Heart right ventricle (tissue), 16 donors: ENCODE results near the gene DIAPH1. TPM values are rescaled to one million over a fixed set of nuclear protein-coding genes. Genes with fewer than 3 reads are reported as not detected.

ENCODE experiments used
- ATAC-seq, 8 donors: fragments of 200-7000 bp; cut with Tn5 transposase; one replicate each; pipeline ENCODE4 v1.9.1; 2020; ENCODE audit warnings: mild to moderate bottlenecking in 8 of 8, moderate library complexity in 8 of 8, moderate number of reproducible peaks in 1 of 8
- DNase-seq, 2 donors: peaks; one replicate each; pipeline ENCODE4 v3.0.0-alpha.2; 2020
- H3K27ac ChIP-seq, 10 donors: fragments of 200-600 bp; sonication (generic) in 2 of 10; one replicate each; pipeline versions ENCODE4 v1.5.0 to v1.8.0; 2020 to 2022; ENCODE audit warnings: mild to moderate bottlenecking in 3 of 10
- H3K27me3 ChIP-seq, 7 donors: fragments of 200-600 bp; one replicate each; pipeline ENCODE4 v1.8.0; 2021 to 2022; ENCODE audit warnings: mild to moderate bottlenecking in 2 of 7
- H3K36me3 ChIP-seq, 9 donors: fragments of 200-600 bp; sonication (generic) in 1 of 9; one replicate each; pipeline versions ENCODE4 v1.5.0 to v1.8.0; 2020 to 2022; ENCODE audit warnings: mild to moderate bottlenecking in 2 of 9
- H3K4me1 ChIP-seq, 9 donors: fragments of 200-600 bp; sonication (generic) in 1 of 9; one replicate each; pipeline versions ENCODE4 v1.5.0 to v1.8.0; 2020 to 2022; ENCODE audit warnings: mild to moderate bottlenecking in 4 of 9
- H3K4me3 ChIP-seq, 10 donors: fragments of 200-600 bp; sonication (generic) in 2 of 10; one replicate each; pipeline versions ENCODE4 v1.5.0 to v1.8.0; 2020 to 2022; ENCODE audit warnings: mild to moderate bottlenecking in 7 of 10, moderate library complexity in 2 of 10
- H3K9me3 ChIP-seq, 11 donors: fragments of 200-600 bp in 10 of 11; sonication (generic) in 2 of 11; one replicate each; pipeline versions ENCODE4 v1.5.0 to v1.8.0; 2013 to 2022; ENCODE audit warnings: mild to moderate bottlenecking in 2 of 11, control low read depth in 1 of 11, moderate library complexity in 1 of 11
- WGBS, 2 donors: extraction: QIAGEN DNeasy Blood & Tissue Kit; methylation state at CpG; one replicate each; pipeline ENCODE4 v1.1.7; 2013; ENCODE audit warnings: inconsistent platforms in 1 of 2; 5-methylcytosine and 5-hydroxymethylcytosine counted together
- intact Hi-C, 10 donors: fragments of 100-400 bp; cut with DNase I; formaldehyde crosslinking; loops; one replicate each; pipeline versions ENCODE4 v1.11.1 to v1.14.2; 2022
- polyA plus RNA-seq, 2 donors: library from polyadenylated mRNA; stranded (reverse); fragments of 200-250 nt; gene quantifications; one replicate each; pipeline ENCODE4 v1.2.3, GENCODE V29; 2013
- total RNA-seq, 10 donors: library from RNA; stranded (reverse); fragmentation: NEBNext Ultra II Directional in 3 of 10; extraction: Animal tissue kit (Norgen Biotek cat#: 25700) in 3 of 10; gene quantifications; one replicate each; pipeline versions ENCODE4 v1.2.1 to v1.2.4, GENCODE V29; 2021 to 2023
- TF ChIP-seq, protein P1 (sequence below), 9 donors: fragments of 200-600 bp; sonication (generic) in 2 of 9; IDR thresholded peaks; one replicate each; pipeline versions ENCODE4 v1.5.0 to v1.8.0; 2021 to 2022; ENCODE audit warnings: antibody characterized with exemption in 9 of 9, mild to moderate bottlenecking in 5 of 9, moderate library complexity in 1 of 9
- donor health status: Arrhythmogenic right ventricular cardiomyopathy.
- donor health status: ischemic (EF 13 %, LVEDD 7.1; RV severe dilation, severe dysfunction).
- donor health status: healthy with polysubstance abuse.
- donor health status: DM: no; HTN: yes; CAD: no.
- donor health status: DM: no; HTN: no; CAD: no.
- donor health status: ischemic (EF 25% LVEDD 6.9; RV normal size, moderate dysfunction).
- donor health status: ischemic (EF 25% LVEDD 5.7; RV mildly dilated, moderate dysfunction).
- donor health status: healthy.
- donor health status: DM: yes; HTN: yes; CAD: no.
- donor health status: Ischemic cardiomyopathy.
- donor health status: ischemic (EF 35%, LVEDD 5.7; RV mildly dilated, moderate dysfunction).
- donor health status: nonischemic (EF 11% LVEDD 7.7; RV severe dilation, severe dysfunction).
- donor health status: DM: yes; HTN: yes; CAD: no.
- donor health status: PGD.
- donor health status: ischemic (EF 29% LVEDD 5.4; RV normal size, mild dysfunction).
- donor health status: nonischemic (EF 23%, LVEDD 6.1; RV moderate dilation, normal function).

DIAPH1 gene
- total and polyA plus RNA-seq, 12 donors = 27.3 to 93.2 (median 45.6) TPM

DNA sequence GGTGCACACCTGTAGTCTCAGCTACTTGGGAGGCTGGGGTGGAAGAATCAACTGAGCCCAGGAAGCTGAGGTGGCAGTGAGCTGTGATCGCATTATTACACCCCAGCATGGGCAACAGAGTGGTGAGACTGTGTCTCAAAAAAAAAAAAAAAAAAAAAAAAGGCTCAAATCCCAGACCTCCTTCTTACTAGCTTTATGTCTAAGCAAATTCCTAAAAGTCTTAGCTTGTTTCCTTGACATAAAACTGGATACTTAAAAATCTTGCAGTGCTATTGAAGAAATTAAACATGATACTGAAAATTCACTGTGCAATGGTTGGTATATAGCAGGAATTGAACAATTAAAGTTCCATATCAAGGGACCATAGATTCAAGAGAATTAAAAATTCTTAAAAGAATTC is 84.9 kb downstream of the DIAPH1 start:
- no peak overlapping the region for H3K27ac ChIP-seq
- H3K27me3 ChIP-seq = no peaks in the 10 kb centered on the region
- TF ChIP-seq, protein P1, sequence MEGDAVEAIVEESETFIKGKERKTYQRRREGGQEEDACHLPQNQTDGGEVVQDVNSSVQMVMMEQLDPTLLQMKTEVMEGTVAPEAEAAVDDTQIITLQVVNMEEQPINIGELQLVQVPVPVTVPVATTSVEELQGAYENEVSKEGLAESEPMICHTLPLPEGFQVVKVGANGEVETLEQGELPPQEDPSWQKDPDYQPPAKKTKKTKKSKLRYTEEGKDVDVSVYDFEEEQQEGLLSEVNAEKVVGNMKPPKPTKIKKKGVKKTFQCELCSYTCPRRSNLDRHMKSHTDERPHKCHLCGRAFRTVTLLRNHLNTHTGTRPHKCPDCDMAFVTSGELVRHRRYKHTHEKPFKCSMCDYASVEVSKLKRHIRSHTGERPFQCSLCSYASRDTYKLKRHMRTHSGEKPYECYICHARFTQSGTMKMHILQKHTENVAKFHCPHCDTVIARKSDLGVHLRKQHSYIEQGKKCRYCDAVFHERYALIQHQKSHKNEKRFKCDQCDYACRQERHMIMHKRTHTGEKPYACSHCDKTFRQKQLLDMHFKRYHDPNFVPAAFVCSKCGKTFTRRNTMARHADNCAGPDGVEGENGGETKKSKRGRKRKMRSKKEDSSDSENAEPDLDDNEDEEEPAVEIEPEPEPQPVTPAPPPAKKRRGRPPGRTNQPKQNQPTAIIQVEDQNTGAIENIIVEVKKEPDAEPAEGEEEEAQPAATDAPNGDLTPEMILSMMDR (IDR thresholded peaks at IDR 0.05) = no peak
- H3K4me3 ChIP-seq = no peak overlapping the region
- WGBS, 2 donors = 100% methylated on average over 1 of the region's 1 CpG
- intact Hi-C loops = no loop called here
- H3K4me1 ChIP-seq = peaks cover 4 to 27% (median 18%) of the 10 kb centered on the region in 9 donors
- DNase-seq (no peak), ATAC-seq (no peak)
- peaks cover 0 to 78% (median 0%) of the 10 kb centered on the region in 9 donors for H3K36me3 ChIP-seq
- no peaks in the 10 kb centered on the region for H3K9me3 ChIP-seq

DNA sequence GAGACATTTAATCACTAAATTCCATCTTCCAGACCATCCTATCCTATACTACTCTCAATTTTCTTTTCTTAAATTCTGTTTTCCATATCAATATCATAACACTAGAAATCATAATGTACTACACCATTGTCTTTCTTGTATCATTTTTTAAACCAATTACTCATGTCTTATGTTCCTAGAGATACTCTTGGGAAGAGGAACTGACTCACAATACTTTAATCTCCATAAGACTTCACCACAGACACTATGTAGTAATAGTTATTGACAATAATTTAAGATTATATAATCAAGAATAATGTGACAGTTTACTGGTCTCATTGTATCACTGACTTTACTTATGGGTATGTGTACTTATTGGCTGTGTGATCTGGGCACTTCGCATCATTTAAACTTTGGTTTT is 86.1 kb downstream of the DIAPH1 start:
- Histone ChIP-seq H3K27me3 (no peaks in the 10 kb centered on the region), H3K27ac (no peak overlapping the region), H3K36me3 (peaks cover 0 to 90% (median 0%) of the 10 kb centered on the region in 9 donors), H3K4me1 (peaks cover 4 to 37% (median 29%) of the 10 kb centered on the region in 9 donors), H3K4me3 (no peak overlapping the region), H3K9me3 (no peaks in the 10 kb centered on the region)
- DNase-seq (no peak), ATAC-seq (no peak)
- TF ChIP-seq, protein P1 (IDR thresholded peaks at IDR 0.05) = no peak
- WGBS, 2 donors = 97 to 98% methylated on average over 1 of the region's 1 CpG
- intact Hi-C loops = no loop called here

DNA sequence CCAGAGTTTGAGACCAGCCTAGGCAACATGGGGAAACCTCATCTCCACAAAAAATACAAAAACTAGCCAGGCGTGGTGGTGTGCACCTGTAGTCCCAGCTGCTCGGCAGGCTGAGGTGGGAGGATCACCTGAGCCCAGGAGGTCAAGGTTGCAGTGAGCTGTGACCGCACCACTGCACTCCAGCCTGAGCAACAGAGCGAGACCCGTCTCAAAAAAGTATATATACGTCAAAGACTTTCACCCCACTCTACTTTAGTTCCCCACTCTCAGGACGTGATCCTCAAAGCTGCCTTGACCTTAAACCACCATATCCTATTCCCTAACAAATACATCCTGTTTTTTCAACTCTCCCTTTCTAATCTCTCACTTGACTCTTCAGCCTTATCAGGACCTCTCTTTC is 88.9 kb downstream of the DIAPH1 start:
- H3K27ac ChIP-seq = peak overlapping the region in 9 of 10 donors; percentile 46 to 91 (median 86)
- peaks cover 4 to 45% (median 37%) of the 10 kb centered on the region in 9 donors for H3K4me1 ChIP-seq
- WGBS, 2 donors = 83 to 93% methylated on average over 7 of the region's 7 CpGs
- no peak for DNase-seq
- no peaks in the 10 kb centered on the region for H3K9me3 ChIP-seq
- intact Hi-C loops = loop anchor here in 6 of 10 donors (2.0 to 10.0 kb wide), 7 partner anchors 25 to 118 kb away; partner anchors contain the start of genes PCDHGB7 (in 3 of the 6), PCDHGA10 (in 2 of the 6), PCDHGA11 (in 1 of the 6) and PCDHGA12 (in 1 of the 6)
- TF ChIP-seq, protein P1 (IDR thresholded peaks at IDR 0.05) = no peak
- no peak for ATAC-seq
- H3K27me3 ChIP-seq = no peaks in the 10 kb centered on the region
- H3K36me3 ChIP-seq = peaks cover 0 to 98% (median 12%) of the 10 kb centered on the region in 9 donors
- H3K4me3 ChIP-seq = no peak overlapping the region

DNA sequence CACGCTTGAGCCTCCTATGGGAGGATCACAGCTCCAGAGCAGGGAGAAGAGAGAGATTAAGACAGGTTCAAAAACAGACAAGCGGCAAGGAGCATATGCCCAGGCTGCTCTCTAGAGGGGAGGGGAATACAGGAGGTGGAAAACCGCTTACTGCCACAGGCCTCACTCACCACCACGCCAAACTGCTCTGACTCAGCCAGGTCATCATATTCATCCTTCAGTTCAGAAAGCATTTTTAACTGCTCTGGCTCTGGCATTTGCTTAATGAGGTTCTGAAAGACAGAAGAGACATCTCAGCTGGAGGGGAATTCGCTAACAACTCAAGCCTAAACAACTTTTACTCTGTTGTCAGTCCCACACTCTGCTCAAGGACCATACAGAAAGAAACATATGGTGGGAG is 89.8 kb downstream of the DIAPH1 start:
- Histone ChIP-seq H3K9me3 (no peaks in the 10 kb centered on the region), H3K4me1 (peaks cover 4 to 54% (median 45%) of the 10 kb centered on the region in 9 donors), H3K27me3 (no peaks in the 10 kb centered on the region), H3K4me3 (no peak overlapping the region), H3K36me3 (peaks cover 0 to 93% (median 12%) of the 10 kb centered on the region in 9 donors), H3K27ac (peak overlapping the region; percentile 46 to 91 (median 86))
- ATAC-seq (peak; percentile 44 to 86 (median 66)), DNase-seq (peak; percentile 29 to 58)
- intact Hi-C loops = loop anchor here in 6 of 10 donors (2.0 to 10.0 kb wide), 7 partner anchors 26 to 117 kb away; partner anchors contain the start of genes PCDHGB7 (in 3 of the 6), PCDHGA10 (in 2 of the 6), PCDHGA11 (in 1 of the 6) and PCDHGA12 (in 1 of the 6)
- TF ChIP-seq, protein P1 (IDR thresholded peaks at IDR 0.05) = no peak
- WGBS, 2 donors = 39 to 51% methylated on average over 5 of the region's 5 CpGs
